A673 (cell line): Measurements from ENCODE around the gene ZFPM1. TPM values are rescaled to one million over a fixed set of nuclear protein-coding genes. Genes with fewer than 3 reads are reported as not detected.
A peak's percentile ranks its signal among the peaks of the same experiment; 100 is the strongest.

Experiments
- BruUV-seq: library from RNA; stranded (reverse); fragments of 400-500 nt; replicated peaks from 2 replicates; lab custom pipeline; 2021; lab: Mats Ljungman, UMichigan
- CTCF ChIA-PET: fragments of 300-600 bp; sonication (Branson Sonifier 250); formaldehyde crosslinking; loops from one replicate; lab custom pipeline; 2022; ENCODE audit warnings: antibody characterized with exemption; lab: Charles Lee
- POLR2A ChIA-PET: fragments of 300-600 bp; sonication (Branson Sonifier 250); formaldehyde crosslinking; loops from one replicate; lab custom pipeline; 2022; ENCODE audit warnings: antibody characterized with exemption; ENCODE audit not compliant: low non-redundant PET; lab: Charles Lee
- DNase-seq: peaks from one replicate; pipeline ENCODE4 v3.0.0-alpha.2; 2015; ENCODE audit warnings: low spot score
- H3K27ac ChIP-seq: fragments of 200-600 bp; sonication (generic); 2 replicates; pipeline ENCODE4 v1.5.1; 2016; ENCODE audit warnings: mixed run types, low read depth, mild to moderate bottlenecking, mixed read lengths, antibody characterized with exemption, low read length; ENCODE audit not compliant: poor library complexity, severe bottlenecking
- H3K27me3 ChIP-seq: fragments of 200-600 bp; sonication (generic); replicated peaks from 2 replicates; pipeline ENCODE4 v1.6.1; 2017; ENCODE audit warnings: mixed run types, low read depth, mild to moderate bottlenecking, mixed read lengths, antibody characterized with exemption, low read length; ENCODE audit not compliant: insufficient read depth, poor library complexity
- H3K36me3 ChIP-seq: fragments of 200-600 bp; sonication (generic); 2 replicates; pipeline ENCODE4 v1.6.1; 2016; ENCODE audit warnings: mixed run types, mild to moderate bottlenecking, mixed read lengths, antibody characterized with exemption, low read length; ENCODE audit not compliant: insufficient read depth, poor library complexity, severe bottlenecking
- H3K4me1 ChIP-seq: fragments of 200-600 bp; sonication (generic); 2 replicates; pipeline ENCODE4 v1.6.1; 2017; ENCODE audit warnings: mixed run types, mild to moderate bottlenecking, mixed read lengths, antibody characterized with exemption, low read length; ENCODE audit not compliant: insufficient read depth, poor library complexity, severe bottlenecking
- H3K4me3 ChIP-seq: fragments of 200-600 bp; sonication (generic); 2 replicates; pipeline ENCODE4 v1.5.1; 2016; ENCODE audit warnings: low read depth, mixed run types, mild to moderate bottlenecking, mixed read lengths, low read length; ENCODE audit not compliant: poor library complexity, severe bottlenecking
- H3K9me3 ChIP-seq: fragments of 200-600 bp; sonication (generic); 2 replicates; pipeline ENCODE4 v1.6.1; 2016; ENCODE audit warnings: mixed run types, low read depth, mild to moderate bottlenecking, mixed read lengths, antibody characterized with exemption, low read length; ENCODE audit not compliant: poor library complexity, severe bottlenecking
- CTCF ChIP-seq: fragments of 300-800, 200-600 bp; sonication (generic); conservative IDR thresholded peaks from 2 replicates; pipeline ENCODE4 v1.5.1; 2017; ENCODE audit warnings: low read depth, mild to moderate bottlenecking, antibody characterized with exemption, low read length, moderate library complexity, mixed read lengths
- EZH2 ChIP-seq: fragments of 200-600 bp; sonication (generic); IDR thresholded peaks from 2 replicates; pipeline ENCODE4 v1.6.1; 2017; ENCODE audit warnings: borderline replicate concordance, low read depth, mild to moderate bottlenecking, mixed read lengths, antibody characterized with exemption, low read length; ENCODE audit not compliant: poor library complexity, severe bottlenecking
- intact Hi-C: fragments of 100-400 bp; cut with micrococcal nuclease; formaldehyde crosslinking; loops from one replicate; pipeline ENCODE4 v1.10.0; 2022; ENCODE audit not compliant: unreplicated experiment
- total RNA-seq: library from RNA; stranded (reverse); gene quantifications from 2 replicates; pipeline ENCODE4 v1.2.3, GENCODE V29; 2021

Gene ZFPM1
- total RNA-seq, 1 experiment from 2014 or later: 5.6 TPM

- Histone ChIP-seq H3K4me3 (peak overlapping the region; percentile 38), H3K4me1 (no peaks in the 10 kb centered on the region), H3K36me3 (no peaks in the 10 kb centered on the region), H3K27ac (peak overlapping the region; percentile 61), H3K27me3 (peaks cover 1% of the 10 kb centered on the region), H3K9me3 (no peaks in the 10 kb centered on the region)
- CTCF ChIA-PET: no interaction called here
- DNase-seq: peak; percentile 52
- POLR2A ChIA-PET: no interaction called here
- TF ChIP-seq EZH2: no peak
- TF ChIP-seq CTCF: no peak
- BruUV-seq: no TSS peak
- intact Hi-C loops: no loop called here
These were observed 80.4 kb downstream of the ZFPM1 start for GRCh38 chr16:88533381-88533917.

GRCh38 chr16:88533932-88534637 is 81.0 kb downstream of the ZFPM1 start:
- Histone ChIP-seq H3K9me3 (no peaks in the 10 kb centered on the region), H3K4me1 (no peaks in the 10 kb centered on the region), H3K4me3 (peak overlapping the region; percentile 67), H3K27ac (peak overlapping the region; percentile 77), H3K36me3 (no peaks in the 10 kb centered on the region), H3K27me3 (peaks cover 4% of the 10 kb centered on the region)
- CTCF ChIA-PET: interaction anchor here (0.5 kb wide), 1 partner anchor 29 kb away, joined by 3 read pairs; no protein-coding TSS in a partner anchor
- intact Hi-C loops: no loop called here
- POLR2A ChIA-PET: no interaction called here
- DNase-seq: peak; percentile 87
- BruUV-seq: no TSS peak
- TF ChIP-seq CTCF (no peak), EZH2 (no peak)

GRCh38 chr16:88534638-88535190 is 81.6 kb downstream of the ZFPM1 start:
- peak overlapping the region; percentile 54 for H3K27ac ChIP-seq
- H3K27me3 ChIP-seq: peaks cover 8% of the 10 kb centered on the region
- H3K9me3 ChIP-seq: no peaks in the 10 kb centered on the region
- H3K4me1 ChIP-seq: no peaks in the 10 kb centered on the region
- intact Hi-C loops: no loop called here
- no peak for TF ChIP-seq CTCF
- TF ChIP-seq EZH2: no peak
- DNase-seq: no peak
- no TSS peak for BruUV-seq
- ChIA-PET CTCF (interaction anchor here (0.5 kb wide), 1 partner anchor 28 kb away, joined by 3 read pairs; no protein-coding TSS in a partner anchor), POLR2A (no interaction called here)
- H3K4me3 ChIP-seq: peak overlapping the region; percentile 67
- H3K36me3 ChIP-seq: no peaks in the 10 kb centered on the region
